Spinal cord (tissue), 10 donors: ENCODE data around the gene ADD1. TPM values are rescaled to one million over a fixed set of nuclear protein-coding genes. Genes with fewer than 3 reads are reported as not detected.
"Not testable (repeated sequence)": the region's sequence is repeated elsewhere in the genome, so short reads cannot be mapped to it uniquely, and the experiment has no call there.

Source experiments
- DNase-seq, 6 donors: peaks; one replicate each; pipeline versions ENCODE4 v3.0.0 to v3.0.0-alpha.2; 2013 to 2015; ENCODE audit warnings: low spot score in 6 of 6, low read depth in 4 of 6
- H3K27ac ChIP-seq: one replicate; pipeline ENCODE4 v1.5.1; 2013; ENCODE audit warnings: low read depth, low read length, control low read depth
- H3K27me3 ChIP-seq: one replicate; pipeline ENCODE4 v1.6.1; 2013; ENCODE audit warnings: low read length; ENCODE audit not compliant: control insufficient read depth, insufficient read depth
- H3K36me3 ChIP-seq: one replicate; pipeline ENCODE4 v1.6.1; 2013; ENCODE audit warnings: low read length; ENCODE audit not compliant: control insufficient read depth, insufficient read depth
- H3K4me1 ChIP-seq: one replicate; pipeline ENCODE4 v1.6.1; 2013; ENCODE audit warnings: low read length; ENCODE audit not compliant: control insufficient read depth, insufficient read depth
- H3K4me3 ChIP-seq: one replicate; pipeline ENCODE4 v1.5.1; 2013; ENCODE audit warnings: low read depth, low read length, control low read depth
- H3K9me3 ChIP-seq: one replicate; pipeline ENCODE4 v1.6.1; 2013; ENCODE audit warnings: low read length; ENCODE audit not compliant: control insufficient read depth, insufficient read depth
- WGBS: methylation state at CpG from one replicate; pipeline ENCODE4 v1.1.5; 2013; ENCODE audit warnings: missing lambda C conversion rate; ENCODE audit not compliant: insufficient coverage; 5-methylcytosine and 5-hydroxymethylcytosine counted together
- polyA plus RNA-seq, 2 donors: library from polyadenylated mRNA; unstranded; fragments of 120-200 nt; gene quantifications; one replicate each; pipeline ENCODE4 v1.2.1, GENCODE V29; 2013; ENCODE audit not compliant: insufficient read length in 2 of 2
- total RNA-seq, 2 donors: library from RNA; depleted of rRNA in 1 of 2; stranded (reverse); fragments of 120-200 nt in 1 of 2; fragments of >200 nt in 1 of 2; gene quantifications; one replicate each; pipeline versions ENCODE4 v1.2.3 to v1.2.4, GENCODE V29; 2013 to 2014
- donor health status: healthy.

The ADD1 gene
- total and polyA plus RNA-seq, 4 donors: 201 to 334 (median 306) TPM

DNA sequence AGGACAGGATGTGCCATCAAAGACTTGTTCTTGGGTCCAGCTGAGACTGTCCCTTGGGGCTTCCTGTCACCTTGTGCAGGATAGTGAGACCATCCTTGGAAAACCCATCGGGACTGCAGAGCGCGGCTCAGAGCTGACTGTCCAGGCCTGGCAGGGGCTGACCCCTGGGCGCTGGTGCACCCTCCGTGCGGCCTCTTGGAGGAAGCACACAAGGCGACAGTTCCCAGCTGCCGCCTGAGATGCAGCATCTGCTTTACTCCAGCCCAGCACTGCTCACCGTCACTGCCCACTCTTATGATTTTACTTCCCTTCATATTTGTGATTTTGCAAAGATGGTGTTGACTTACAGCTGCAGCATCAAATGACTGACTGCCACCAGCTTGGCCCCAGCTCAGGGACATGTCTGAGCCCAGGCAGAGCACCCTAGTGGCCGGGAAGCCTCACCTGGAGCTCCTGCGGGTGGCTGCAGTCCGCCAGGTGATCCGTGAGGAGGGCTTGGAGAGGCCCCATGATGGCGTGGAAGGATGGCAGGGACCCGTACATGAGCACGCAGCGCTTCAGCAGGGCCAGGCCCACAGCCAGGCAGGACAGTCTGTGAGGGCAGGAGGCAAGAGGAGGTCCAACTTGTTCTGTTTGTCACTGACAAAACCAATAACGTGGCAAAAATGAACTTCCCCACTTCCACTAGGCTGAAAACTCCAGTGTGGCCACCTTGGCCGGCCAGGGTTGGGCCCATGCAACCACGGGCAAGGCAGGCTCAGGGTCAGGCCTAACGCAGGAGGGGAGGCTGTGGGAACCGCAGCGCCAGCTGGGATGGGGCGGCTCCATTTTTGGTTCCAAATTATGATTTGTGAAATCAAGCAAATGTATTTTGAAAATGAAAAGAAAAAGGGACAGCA is 97.7 kb downstream of the ADD1 start:
- H3K36me3 ChIP-seq: peaks cover 96% of the 10 kb centered on the region
- WGBS: 96% methylated on average over 22 of the region's 24 CpGs
- DNase-seq: no peak
- no peaks in the 10 kb centered on the region for H3K9me3 ChIP-seq
- H3K27me3 ChIP-seq: no peaks in the 10 kb centered on the region
- H3K4me3 ChIP-seq: no peak overlapping the region
- no peak overlapping the region for H3K27ac ChIP-seq
- H3K4me1 ChIP-seq: peaks cover 5% of the 10 kb centered on the region

DNA sequence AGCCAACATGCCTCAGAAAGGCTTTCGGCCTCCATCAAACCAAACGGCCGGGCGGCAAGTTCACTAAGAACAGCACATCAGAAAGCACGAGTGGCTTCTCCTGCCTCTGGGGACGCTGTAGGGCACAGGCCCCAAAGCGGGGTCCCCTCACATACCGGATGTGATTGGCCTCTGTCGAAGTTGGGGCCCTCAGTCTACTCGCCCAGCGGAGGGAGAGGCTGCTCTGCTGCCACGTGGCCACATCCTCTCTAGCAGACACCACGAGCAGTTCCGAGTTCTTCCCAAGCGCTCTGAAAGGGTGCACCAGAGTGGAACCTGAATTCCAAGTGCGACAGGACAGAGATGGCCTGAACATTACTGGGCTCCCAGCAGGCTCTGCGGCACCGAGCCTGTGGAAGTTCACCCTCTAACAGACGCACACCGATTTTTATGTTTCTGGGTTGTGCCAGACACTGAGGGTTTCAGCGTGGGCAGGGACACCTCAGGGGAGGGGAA is 98.4 kb downstream of the ADD1 start:
- Histone ChIP-seq H3K27ac (no peak overlapping the region), H3K36me3 (peaks cover 97% of the 10 kb centered on the region), H3K4me1 (no peaks in the 10 kb centered on the region), H3K4me3 (no peak overlapping the region), H3K9me3 (no peaks in the 10 kb centered on the region), H3K27me3 (no peaks in the 10 kb centered on the region)
- WGBS: 90% methylated on average over 21 of the region's 21 CpGs
- DNase-seq: no peak

- Histone ChIP-seq H3K9me3 (no peaks in the 10 kb centered on the region), H3K4me1 (no peaks in the 10 kb centered on the region), H3K4me3 (no peak overlapping the region), H3K27me3 (no peaks in the 10 kb centered on the region), H3K27ac (no peak overlapping the region), H3K36me3 (peaks cover 97% of the 10 kb centered on the region)
- WGBS: 91% methylated on average over 20 of the region's 31 CpGs
- no peak for DNase-seq
These were observed 99.1 kb downstream of the ADD1 start for GRCh38 chr4:2942532-2943363.

DNA sequence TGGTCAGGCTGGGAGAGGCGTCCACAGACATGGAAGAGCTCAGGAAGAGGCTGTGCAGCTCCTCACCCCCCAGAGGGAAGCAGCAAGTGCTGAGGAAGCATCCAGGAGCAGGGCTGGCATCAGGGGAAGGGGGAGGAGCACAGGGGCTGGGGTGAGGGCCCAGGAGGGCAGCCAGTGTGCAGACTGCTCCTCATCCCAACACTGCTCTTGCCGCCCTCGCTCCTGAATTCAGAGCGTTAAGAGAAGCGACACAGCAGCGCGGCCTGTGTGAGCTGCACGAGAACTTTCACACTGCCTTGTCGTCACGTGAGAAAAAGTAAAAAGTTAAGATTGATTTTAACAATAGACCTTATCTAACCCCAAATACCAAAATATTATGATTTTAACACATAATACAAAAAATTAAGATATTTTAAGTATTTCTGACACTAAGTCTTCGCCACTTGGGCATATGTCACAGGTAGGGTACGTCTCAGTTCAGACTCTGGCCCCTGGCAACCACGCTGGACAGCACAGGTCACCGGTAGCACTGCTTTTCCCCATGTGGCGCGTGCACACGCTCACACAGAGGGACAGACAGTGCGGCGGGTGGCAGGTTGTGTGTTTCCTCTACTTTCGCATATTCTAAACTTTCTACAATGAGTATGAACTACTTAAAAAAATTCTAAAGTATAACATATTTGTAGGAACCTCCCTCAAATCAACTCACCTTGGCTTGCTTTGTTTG is 99.9 kb downstream of the ADD1 start:
- 97% methylated on average over 10 of the region's 20 CpGs for WGBS
- H3K36me3 ChIP-seq: peaks cover 94% of the 10 kb centered on the region
- no peak overlapping the region for H3K4me3 ChIP-seq
- no peak overlapping the region for H3K27ac ChIP-seq
- no peak for DNase-seq
- H3K4me1 ChIP-seq: no peaks in the 10 kb centered on the region
- H3K27me3 ChIP-seq: no peaks in the 10 kb centered on the region
- no peaks in the 10 kb centered on the region for H3K9me3 ChIP-seq

GRCh38 chr4:2944091-2944482 is 100.4 kb downstream of the ADD1 start:
- no peaks in the 10 kb centered on the region for H3K27me3 ChIP-seq
- 92% methylated on average over 4 of the region's 11 CpGs for WGBS
- no peak for DNase-seq
- no peak overlapping the region for H3K27ac ChIP-seq
- no peaks in the 10 kb centered on the region for H3K9me3 ChIP-seq
- peaks cover 94% of the 10 kb centered on the region for H3K36me3 ChIP-seq
- H3K4me1 ChIP-seq: no peaks in the 10 kb centered on the region
- H3K4me3 ChIP-seq: no peak overlapping the region

- no peaks in the 10 kb centered on the region for H3K27me3 ChIP-seq
- H3K4me1 ChIP-seq: no peaks in the 10 kb centered on the region
- H3K9me3 ChIP-seq: no peaks in the 10 kb centered on the region
- 93% methylated on average over 28 of the region's 30 CpGs for WGBS
- no peak for DNase-seq
- H3K36me3 ChIP-seq: peaks cover 94% of the 10 kb centered on the region
- H3K4me3 ChIP-seq: no peak overlapping the region
- H3K27ac ChIP-seq: no peak overlapping the region
These were observed 101.2 kb downstream of the ADD1 start for GRCh38 chr4:2944586-2945526.

DNA sequence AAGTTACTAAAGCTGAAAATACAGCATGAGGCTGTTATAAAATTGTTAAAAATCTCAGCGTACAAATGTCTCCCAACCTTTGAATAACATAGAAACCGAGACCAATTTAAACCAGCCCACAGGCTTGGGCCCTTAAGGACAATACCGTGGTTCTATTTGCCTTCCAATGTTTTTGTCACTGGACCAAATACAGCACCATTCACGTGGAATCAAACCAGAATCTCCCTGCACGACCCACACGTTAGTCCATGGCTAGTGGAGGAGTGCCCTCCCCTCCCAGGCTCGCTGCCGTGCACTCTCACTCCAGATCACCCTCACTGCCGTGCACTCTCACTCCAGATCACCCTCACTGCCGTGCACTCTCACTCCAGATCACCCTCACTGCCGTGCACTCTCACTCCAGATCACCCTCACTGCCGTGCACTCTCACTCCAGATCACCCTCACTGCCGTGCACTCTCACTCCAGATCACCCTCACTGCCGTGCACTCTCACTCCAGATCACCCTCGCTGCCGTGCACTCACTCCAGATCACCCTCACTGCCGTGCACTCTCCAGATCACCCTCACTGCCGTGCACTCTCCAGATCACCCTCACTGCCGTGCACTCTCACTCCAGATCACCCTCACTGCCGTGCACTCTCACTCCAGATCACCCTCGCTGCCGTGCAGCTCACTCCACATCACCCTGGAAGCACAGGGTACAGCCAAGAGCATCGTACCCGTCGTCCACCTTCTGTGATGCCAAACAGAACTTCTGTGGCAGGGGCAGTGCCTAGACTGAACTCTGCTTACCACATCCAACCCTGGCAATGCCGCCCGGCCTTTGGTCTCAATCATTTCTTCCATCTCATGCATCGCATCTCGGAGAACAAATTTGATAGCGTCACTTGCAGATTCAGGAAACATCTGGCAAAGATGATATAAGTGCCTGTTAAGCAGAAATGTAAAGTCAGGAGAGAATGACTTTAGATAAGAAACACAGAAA is 102.3 kb downstream of the ADD1 start:
- H3K9me3 ChIP-seq, H3K27me3 ChIP-seq, DNase-seq, H3K4me1 ChIP-seq, H3K4me3 ChIP-seq, H3K27ac ChIP-seq: not testable (repeated sequence)
- 93% methylated on average over 24 of the region's 30 CpGs for WGBS
- H3K36me3 ChIP-seq: peaks cover 91% of the 10 kb centered on the region
